CD14-positive monocyte (primary cell): ENCODE measurements around the gene LRRC55. TPM values are rescaled to one million over a fixed set of nuclear protein-coding genes. Genes with fewer than 3 reads are reported as not detected.

Experiments used
- DNase-seq, 3 donors: peaks; one replicate each; pipeline ENCODE4 v3.0.0-alpha.2; 2011 to 2022
- H2AFZ ChIP-seq: 2 replicates; pipeline ENCODE4 v1.6.0; 2012; ENCODE audit warnings: mild to moderate bottlenecking, low read depth, low read length, inconsistent platforms; ENCODE audit not compliant: insufficient read depth, poor library complexity, severe bottlenecking
- H3K27ac ChIP-seq, 2 donors: 1 replicate in 1 of 2; 2 replicates in 1 of 2; pipeline ENCODE4 v1.5.1; 2012 to 2013; ENCODE audit warnings: low read length in 2 of 2, control low read depth in 1 of 2, inconsistent platforms in 1 of 2, low read depth in 1 of 2, mild to moderate bottlenecking in 1 of 2
- H3K27me3 ChIP-seq, 2 donors: one replicate each; pipeline versions ENCODE4 v1.6.0 to v1.6.1; 2011 to 2013; ENCODE audit warnings: low read length in 2 of 2; ENCODE audit not compliant: control insufficient read depth in 2 of 2, insufficient read depth in 2 of 2
- H3K36me3 ChIP-seq, 2 donors: replicated peaks in 1 of 2; 1 replicate in 1 of 2; 2 replicates in 1 of 2; pipeline versions ENCODE4 v1.5.1 to v1.6.1; 2012 to 2013; ENCODE audit warnings: low read length in 2 of 2, control low read depth in 1 of 2, inconsistent platforms in 1 of 2, mild to moderate bottlenecking in 1 of 2; ENCODE audit not compliant: insufficient read depth in 2 of 2, control insufficient read depth in 1 of 2
- H3K4me1 ChIP-seq, 2 donors: 1 replicate in 1 of 2; 2 replicates in 1 of 2; pipeline versions ENCODE4 v1.5.1 to v1.6.1; 2012 to 2013; ENCODE audit warnings: low read length in 2 of 2, control low read depth in 1 of 2, inconsistent platforms in 1 of 2, mild to moderate bottlenecking in 1 of 2, moderate library complexity in 1 of 2; ENCODE audit not compliant: insufficient read depth in 2 of 2, control insufficient read depth in 1 of 2
- H3K4me2 ChIP-seq: replicated peaks from 2 replicates; pipeline ENCODE3; 2012; ENCODE audit warnings: low read length, moderate library complexity, mild to moderate bottlenecking; ENCODE audit not compliant: poor library complexity, severe bottlenecking; ENCODE audit errors: extremely low read depth
- H3K4me3 ChIP-seq, 3 experiments: fragments of 200-600 bp in 1 of 3; sonication (generic) in 1 of 3; replicated peaks in 1 of 3; 1 replicate in 2 of 3; 2 replicates in 1 of 3; pipeline ENCODE4 v1.5.1; 2011 to 2013; ENCODE audit warnings: low read length in 3 of 3, mild to moderate bottlenecking in 3 of 3, control low read depth in 2 of 3, low read depth in 2 of 3, inconsistent platforms in 1 of 3, moderate library complexity in 1 of 3
- H3K79me2 ChIP-seq: 2 replicates; pipeline ENCODE4 v1.6.0; 2012; ENCODE audit warnings: mild to moderate bottlenecking, control low read depth, inconsistent platforms, low read length, moderate library complexity; ENCODE audit not compliant: insufficient read depth
- H3K9ac ChIP-seq: 2 replicates; pipeline ENCODE4 v1.6.0; 2017; ENCODE audit warnings: low read length, mild to moderate bottlenecking; ENCODE audit not compliant: insufficient read depth, poor library complexity, severe bottlenecking
- H3K9me3 ChIP-seq, 2 donors: replicated peaks in 1 of 2; 1 replicate in 1 of 2; 2 replicates in 1 of 2; pipeline versions ENCODE4 v1.5.1 to v1.6.1; 2012 to 2013; ENCODE audit warnings: low read length in 2 of 2, control low read depth in 1 of 2; ENCODE audit not compliant: control insufficient read depth in 1 of 2, insufficient read depth in 1 of 2
- H4K20me1 ChIP-seq: 2 replicates; pipeline ENCODE4 v1.6.0; 2012; ENCODE audit warnings: mild to moderate bottlenecking, low read length, control low read depth, moderate library complexity; ENCODE audit not compliant: insufficient read depth
- H3K27ac Mint-ChIP-seq, 7 donors: one replicate each; pipeline ENCODE4 v1.8.0; 2020; ENCODE audit warnings: mild to moderate bottlenecking in 7 of 7, mixed read lengths in 7 of 7, moderate library complexity in 6 of 7, inconsistent platforms in 2 of 7
- H3K27me3 Mint-ChIP-seq, 3 donors: one replicate each; pipeline ENCODE4 v1.8.0; 2021 to 2022; ENCODE audit warnings: low read depth in 3 of 3, mild to moderate bottlenecking in 3 of 3, mixed read lengths in 3 of 3, moderate library complexity in 3 of 3, inconsistent platforms in 1 of 3
- H3K36me3 Mint-ChIP-seq, 2 donors: one replicate each; pipeline ENCODE4 v1.8.0; 2020; ENCODE audit warnings: mixed read lengths in 2 of 2, inconsistent platforms in 1 of 2, mild to moderate bottlenecking in 1 of 2
- H3K4me1 Mint-ChIP-seq: one replicate; pipeline ENCODE4 v1.8.0; 2020; ENCODE audit warnings: mild to moderate bottlenecking, mixed read lengths
- H3K4me3 Mint-ChIP-seq, 2 donors: one replicate each; pipeline ENCODE4 v1.8.0; 2020; ENCODE audit warnings: mild to moderate bottlenecking in 2 of 2, mixed read lengths in 2 of 2, moderate library complexity in 1 of 2
- H3K9me3 Mint-ChIP-seq, 7 donors: one replicate each; pipeline ENCODE4 v1.8.0; 2020 to 2022; ENCODE audit warnings: mixed read lengths in 7 of 7, mild to moderate bottlenecking in 6 of 7, moderate library complexity in 6 of 7, inconsistent platforms in 2 of 7
- WGBS: methylation state at CpG from one replicate; pipeline ENCODE4 v1.1.5; 2013; ENCODE audit warnings: missing lambda C conversion rate; ENCODE audit not compliant: insufficient coverage; 5-methylcytosine and 5-hydroxymethylcytosine counted together
- intact Hi-C, 2 donors: fragments of 100-400 bp; cut with micrococcal nuclease; formaldehyde crosslinking; loops; one replicate each; pipeline versions ENCODE4 v1.15.0 to v1.15.1; 2023
- polyA plus RNA-seq, 3 donors: library from polyadenylated mRNA; depleted of rRNA in 1 of 3; unstranded in 2 of 3; stranded (reverse) in 1 of 3; fragments of 300-500 nt in 2 of 3; fragments of >200 nt in 1 of 3; fragmentation: Illumina TruSeq in 2 of 3; gene quantifications; 1 replicate in 2 of 3; 2 replicates in 1 of 3; pipeline ENCODE4 v1.2.3, GENCODE V29; 2012 to 2021
- TF ChIP-seq, protein P1 (sequence below): fragments of 200-600 bp; IDR thresholded peaks from one replicate; pipeline ENCODE4 v1.8.0; 2022; ENCODE audit warnings: antibody characterized with exemption, mild to moderate bottlenecking

LRRC55 gene
- polyA plus RNA-seq, 3 donors, result not detected

DNA sequence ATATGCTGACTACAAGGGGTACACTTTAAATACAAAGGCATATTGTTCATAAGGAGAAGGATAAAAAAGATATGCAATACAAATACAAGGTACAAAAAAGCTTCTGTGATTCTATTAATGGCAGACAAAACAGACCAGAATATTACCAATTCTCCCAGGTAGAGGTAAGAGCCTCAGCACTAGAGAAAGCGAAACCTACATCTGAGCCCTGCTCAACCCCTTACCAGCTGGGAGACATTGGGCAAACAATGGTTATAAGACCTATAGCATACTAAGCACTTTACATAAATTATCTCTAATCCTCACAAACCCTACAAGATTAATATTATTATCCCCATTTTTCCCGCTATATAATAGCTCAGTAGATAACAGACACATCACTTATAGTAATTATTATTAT is 41.2 kb upstream of the LRRC55 start:
- H4K20me1 ChIP-seq, result no peaks in the 10 kb centered on the region
- Mint-ChIP-seq H3K4me3 (no peak overlapping the region), H3K27ac (no peak overlapping the region), H3K9me3 (peaks cover 0 to 7% (median 0%) of the 10 kb centered on the region in 7 donors), H3K27me3 (peaks cover 12 to 27% (median 16%) of the 10 kb centered on the region in 3 donors), H3K36me3 (no peaks in the 10 kb centered on the region), H3K4me1 (no peaks in the 10 kb centered on the region)
- H3K36me3 ChIP-seq, result no peaks in the 10 kb centered on the region
- peaks cover 6 to 11% of the 10 kb centered on the region in 2 donors for H3K27me3 ChIP-seq
- H3K4me1 ChIP-seq, result no peaks in the 10 kb centered on the region
- no peak overlapping the region for H3K27ac ChIP-seq
- no CpG with 5 or more reads among the region's 2 CpGs for WGBS
- H3K9me3 ChIP-seq, result no peaks in the 10 kb centered on the region
- intact Hi-C loops, result no loop called here
- TF ChIP-seq, protein P1, sequence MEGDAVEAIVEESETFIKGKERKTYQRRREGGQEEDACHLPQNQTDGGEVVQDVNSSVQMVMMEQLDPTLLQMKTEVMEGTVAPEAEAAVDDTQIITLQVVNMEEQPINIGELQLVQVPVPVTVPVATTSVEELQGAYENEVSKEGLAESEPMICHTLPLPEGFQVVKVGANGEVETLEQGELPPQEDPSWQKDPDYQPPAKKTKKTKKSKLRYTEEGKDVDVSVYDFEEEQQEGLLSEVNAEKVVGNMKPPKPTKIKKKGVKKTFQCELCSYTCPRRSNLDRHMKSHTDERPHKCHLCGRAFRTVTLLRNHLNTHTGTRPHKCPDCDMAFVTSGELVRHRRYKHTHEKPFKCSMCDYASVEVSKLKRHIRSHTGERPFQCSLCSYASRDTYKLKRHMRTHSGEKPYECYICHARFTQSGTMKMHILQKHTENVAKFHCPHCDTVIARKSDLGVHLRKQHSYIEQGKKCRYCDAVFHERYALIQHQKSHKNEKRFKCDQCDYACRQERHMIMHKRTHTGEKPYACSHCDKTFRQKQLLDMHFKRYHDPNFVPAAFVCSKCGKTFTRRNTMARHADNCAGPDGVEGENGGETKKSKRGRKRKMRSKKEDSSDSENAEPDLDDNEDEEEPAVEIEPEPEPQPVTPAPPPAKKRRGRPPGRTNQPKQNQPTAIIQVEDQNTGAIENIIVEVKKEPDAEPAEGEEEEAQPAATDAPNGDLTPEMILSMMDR, result no peak
- no peak overlapping the region for H3K4me3 ChIP-seq
- H3K79me2 ChIP-seq, result no peaks in the 10 kb centered on the region
- H2AFZ ChIP-seq, result no peak overlapping the region
- DNase-seq, result no peak
- no peak overlapping the region for H3K4me2 ChIP-seq
- H3K9ac ChIP-seq, result no peak overlapping the region

DNA sequence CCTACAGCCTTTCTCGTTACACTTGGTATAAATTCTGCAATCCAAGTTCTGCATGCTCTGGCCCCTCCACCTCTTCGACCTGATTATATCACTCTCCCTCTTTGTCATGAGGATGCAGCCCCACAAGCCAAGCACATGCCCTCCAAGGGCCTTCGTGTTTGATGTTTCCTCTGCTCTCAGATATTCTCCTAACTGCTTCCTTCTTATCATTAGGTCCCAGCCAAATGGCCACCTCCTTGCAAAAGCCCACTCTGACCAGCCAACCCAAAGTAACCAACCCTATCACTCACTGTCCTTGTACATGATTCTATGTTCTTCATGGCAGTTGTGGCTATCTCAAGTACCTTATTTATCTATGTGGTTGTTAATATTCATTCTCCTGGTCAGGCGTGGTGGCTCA is 38.3 kb upstream of the LRRC55 start:
- no peak overlapping the region for H3K4me3 ChIP-seq
- H3K27ac ChIP-seq, result no peak overlapping the region
- H3K36me3 Mint-ChIP-seq, result no peaks in the 10 kb centered on the region
- H2AFZ ChIP-seq, result no peak overlapping the region
- no peak overlapping the region for H3K9ac ChIP-seq
- H3K27ac Mint-ChIP-seq, result peak overlapping the region in 1 of 7 donors; percentile 64
- H3K27me3 ChIP-seq, result peaks cover 3 to 11% of the 10 kb centered on the region in 2 donors
- intact Hi-C loops, result no loop called here
- DNase-seq, result no peak
- H3K4me2 ChIP-seq, result no peak overlapping the region
- 66% methylated on average over 3 of the region's 4 CpGs for WGBS
- no peaks in the 10 kb centered on the region for H3K9me3 ChIP-seq
- no peaks in the 10 kb centered on the region for H3K36me3 ChIP-seq
- H3K27me3 Mint-ChIP-seq, result peaks cover 15 to 27% (median 15%) of the 10 kb centered on the region in 3 donors
- no peaks in the 10 kb centered on the region for H3K4me1 ChIP-seq
- H3K4me3 Mint-ChIP-seq, result no peak overlapping the region
- no peaks in the 10 kb centered on the region for H3K79me2 ChIP-seq
- H4K20me1 ChIP-seq, result no peaks in the 10 kb centered on the region
- H3K4me1 Mint-ChIP-seq, result no peaks in the 10 kb centered on the region
- TF ChIP-seq, protein P1, result no peak
- peaks cover 0 to 7% (median 0%) of the 10 kb centered on the region in 7 donors for H3K9me3 Mint-ChIP-seq
